Dermis blood vessel endothelial cell (primary cell): ENCODE results near the gene ZNF618. TPM values are rescaled to one million over a fixed set of nuclear protein-coding genes. Genes with fewer than 3 reads are reported as not detected.
"Not testable (repeated sequence)": the region's sequence is repeated elsewhere in the genome, so short reads cannot be mapped to it uniquely, and the experiment has no call there.

Source experiments
- DNase-seq: peaks from one replicate; pipeline ENCODE4 v3.0.0; 2010
- total RNA-seq: library from RNA; depleted of rRNA; stranded (reverse); fragments of >200 nt; gene quantifications from 2 replicates; pipeline ENCODE4 v1.2.3, GENCODE V29; 2014

Gene ZNF618
- total RNA-seq, 1 donor from 2014 or later = 11.7 TPM

DNA sequence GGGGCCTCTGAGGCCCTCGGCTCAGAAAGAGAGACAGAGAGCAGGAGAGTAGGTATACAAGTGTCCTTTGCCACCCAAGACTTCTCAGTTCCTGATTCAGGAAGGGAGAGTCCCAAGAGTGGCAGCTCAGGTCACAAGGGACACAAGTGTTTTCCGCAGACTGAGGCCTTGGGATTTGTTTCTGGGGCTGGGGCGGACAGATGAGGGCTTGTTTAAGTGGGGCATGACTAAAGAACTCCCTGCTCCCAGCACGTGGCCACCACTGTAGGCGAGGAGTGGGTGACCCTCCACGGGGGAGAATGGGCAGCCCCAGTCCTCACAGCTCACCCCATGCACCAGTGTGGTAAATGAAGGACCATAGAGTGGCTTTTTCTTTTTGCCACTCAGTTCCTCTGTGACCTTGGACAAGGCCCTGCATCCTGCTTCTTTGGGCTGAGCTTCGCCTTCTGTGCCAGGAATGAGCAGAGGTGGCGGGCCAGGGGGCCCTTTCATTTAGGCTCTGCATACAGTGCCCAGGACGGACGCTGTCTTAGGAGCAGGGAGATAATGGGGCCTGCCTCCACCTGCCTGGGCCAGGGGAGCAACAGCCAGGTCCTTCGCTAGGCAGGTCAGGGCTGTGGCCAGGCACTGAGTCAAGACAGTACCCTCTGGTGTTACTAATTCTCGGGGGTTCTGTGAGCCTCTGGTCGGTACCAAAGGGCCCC, 151.2 kb downstream of the ZNF618 start:
- no peak for DNase-seq

DNA sequence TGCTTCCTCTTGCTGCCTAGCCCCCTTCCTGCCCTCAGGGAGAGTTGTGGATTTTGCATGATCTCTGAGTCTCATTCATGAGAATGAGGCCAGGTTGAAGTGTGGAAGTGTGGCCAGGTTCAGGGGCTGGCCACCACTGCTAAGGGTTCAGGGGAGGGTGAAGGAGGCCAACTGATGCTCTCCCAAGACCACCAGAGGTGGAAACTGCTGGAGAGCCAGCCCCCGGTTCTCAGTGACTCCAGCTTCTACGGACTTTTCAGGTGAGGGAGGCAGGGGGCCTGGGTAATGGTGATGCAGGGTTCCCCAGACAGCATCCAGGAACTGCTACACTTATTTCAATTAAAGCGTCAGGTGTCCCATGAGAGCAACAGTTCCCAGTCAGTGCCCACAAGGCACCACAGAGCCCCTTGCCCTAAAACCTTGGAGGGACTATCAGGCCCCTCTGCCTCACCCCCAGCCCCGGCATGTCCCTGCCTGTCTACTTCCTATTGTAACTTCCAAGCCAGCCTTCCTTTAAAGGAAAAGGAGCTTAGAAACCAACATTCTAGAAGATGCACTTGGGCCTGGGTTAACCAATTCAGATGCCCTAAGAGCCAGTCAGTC, 151.9 kb downstream of the ZNF618 start:
- DNase-seq = no peak

DNA sequence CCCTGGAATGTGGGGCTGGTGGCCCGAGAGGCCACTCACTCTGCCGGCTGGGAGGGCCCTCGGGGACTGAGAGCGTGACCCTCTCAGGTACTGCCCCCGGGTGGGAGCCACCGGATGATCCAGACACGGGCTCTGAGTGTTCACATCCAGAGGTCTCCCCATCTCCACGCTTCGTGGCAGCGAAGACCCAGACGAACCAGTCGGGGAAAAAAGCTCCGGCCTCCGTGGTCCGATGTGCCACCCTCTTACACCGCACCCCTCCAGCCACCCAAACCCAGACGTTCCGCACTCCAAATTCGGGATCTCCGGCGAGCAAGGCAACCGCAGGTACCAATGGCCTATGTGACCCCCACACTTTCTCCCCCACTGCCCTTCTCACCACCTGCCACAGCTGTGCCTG, 152.5 kb downstream of the ZNF618 start:
- DNase-seq = no peak

DNA sequence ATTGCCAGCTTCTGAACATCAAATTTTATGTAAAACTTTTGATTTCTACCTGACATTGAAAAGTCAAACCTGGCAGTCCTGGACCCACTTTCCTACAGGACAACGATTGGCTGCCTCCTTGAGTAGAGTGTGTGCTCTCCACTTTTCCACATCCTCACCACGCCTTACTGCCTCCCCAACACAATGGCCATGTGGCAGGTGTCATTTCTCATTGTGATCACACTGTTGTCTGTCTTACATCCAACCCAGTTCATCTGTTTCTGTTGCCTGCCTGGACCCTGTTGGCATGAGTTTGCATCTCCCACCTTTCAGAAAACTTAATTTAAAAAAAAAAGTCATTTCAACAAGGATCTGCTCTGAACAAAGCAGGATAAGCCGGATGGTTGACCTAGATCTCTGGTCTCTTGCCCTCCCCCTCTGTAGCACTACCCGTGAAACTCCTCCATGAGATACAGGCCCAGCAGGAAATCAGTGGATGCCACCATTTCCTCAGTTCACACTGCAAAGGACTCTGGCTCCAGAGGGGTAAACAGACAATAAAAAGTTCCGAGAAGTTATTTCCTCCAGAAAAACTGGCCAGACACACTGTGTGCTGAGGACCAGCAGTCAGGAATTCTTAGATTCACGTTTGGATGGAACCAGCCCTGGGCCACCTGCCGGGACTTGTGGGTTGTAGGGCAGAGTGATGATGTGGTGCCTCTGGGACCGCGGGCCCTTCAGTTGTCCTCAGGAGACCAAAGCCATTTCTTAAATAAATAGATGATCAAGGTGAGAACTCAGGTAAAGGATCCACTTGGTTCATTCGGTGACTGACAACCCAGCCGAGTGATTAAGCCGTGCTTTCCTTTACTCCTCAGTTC, 153.4 kb downstream of the ZNF618 start:
- peak; percentile 62 for DNase-seq

DNA sequence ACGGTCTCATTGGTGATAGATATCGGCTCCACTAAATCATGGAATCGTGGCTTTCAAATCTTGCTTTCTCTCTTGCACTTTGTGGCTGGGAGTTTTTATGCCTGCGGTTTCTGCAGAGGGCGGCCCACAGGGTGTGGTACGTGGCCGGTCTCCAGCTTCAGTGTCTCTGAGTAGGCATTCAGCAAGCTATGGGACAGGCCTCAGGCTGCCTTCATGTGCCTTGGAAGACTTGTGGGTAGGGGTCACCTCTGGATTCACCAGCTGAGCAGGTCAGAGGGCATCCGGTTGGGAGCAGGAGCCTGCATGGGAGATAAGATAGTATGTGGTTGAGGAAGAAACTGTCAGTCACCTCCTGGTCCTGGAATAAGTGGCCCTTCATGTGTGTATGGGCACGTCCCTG, 154.3 kb downstream of the ZNF618 start:
- no peak for DNase-seq

DNA sequence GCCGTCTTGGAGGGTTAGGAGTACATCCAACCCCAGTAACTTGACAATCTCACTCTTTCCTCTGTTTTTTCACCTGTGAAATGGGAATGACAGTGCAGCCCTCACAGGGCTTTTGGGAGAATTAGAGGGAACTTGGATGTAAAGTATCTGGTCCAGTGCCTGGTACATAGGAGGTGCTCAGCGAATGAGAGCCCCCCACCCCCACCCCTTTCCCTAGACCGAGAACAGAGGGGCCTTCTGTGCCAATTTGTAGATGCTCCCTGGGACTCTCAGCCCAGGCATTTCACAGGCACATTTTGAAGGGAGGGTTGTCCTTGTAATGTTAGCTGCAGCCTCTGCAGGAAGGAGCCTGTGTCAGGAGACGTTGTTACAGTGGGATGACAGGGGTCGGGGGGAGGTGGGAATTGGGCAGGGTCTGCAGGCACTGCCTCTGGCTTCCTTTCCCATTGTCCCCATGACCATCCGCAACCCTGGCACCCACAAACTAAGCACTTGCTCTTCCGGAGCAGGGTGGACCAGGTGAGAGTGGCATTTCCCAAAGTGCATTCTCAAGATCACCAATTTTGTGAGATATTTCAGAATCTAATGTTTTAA, 155.0 kb downstream of the ZNF618 start:
- no peak for DNase-seq

DNA sequence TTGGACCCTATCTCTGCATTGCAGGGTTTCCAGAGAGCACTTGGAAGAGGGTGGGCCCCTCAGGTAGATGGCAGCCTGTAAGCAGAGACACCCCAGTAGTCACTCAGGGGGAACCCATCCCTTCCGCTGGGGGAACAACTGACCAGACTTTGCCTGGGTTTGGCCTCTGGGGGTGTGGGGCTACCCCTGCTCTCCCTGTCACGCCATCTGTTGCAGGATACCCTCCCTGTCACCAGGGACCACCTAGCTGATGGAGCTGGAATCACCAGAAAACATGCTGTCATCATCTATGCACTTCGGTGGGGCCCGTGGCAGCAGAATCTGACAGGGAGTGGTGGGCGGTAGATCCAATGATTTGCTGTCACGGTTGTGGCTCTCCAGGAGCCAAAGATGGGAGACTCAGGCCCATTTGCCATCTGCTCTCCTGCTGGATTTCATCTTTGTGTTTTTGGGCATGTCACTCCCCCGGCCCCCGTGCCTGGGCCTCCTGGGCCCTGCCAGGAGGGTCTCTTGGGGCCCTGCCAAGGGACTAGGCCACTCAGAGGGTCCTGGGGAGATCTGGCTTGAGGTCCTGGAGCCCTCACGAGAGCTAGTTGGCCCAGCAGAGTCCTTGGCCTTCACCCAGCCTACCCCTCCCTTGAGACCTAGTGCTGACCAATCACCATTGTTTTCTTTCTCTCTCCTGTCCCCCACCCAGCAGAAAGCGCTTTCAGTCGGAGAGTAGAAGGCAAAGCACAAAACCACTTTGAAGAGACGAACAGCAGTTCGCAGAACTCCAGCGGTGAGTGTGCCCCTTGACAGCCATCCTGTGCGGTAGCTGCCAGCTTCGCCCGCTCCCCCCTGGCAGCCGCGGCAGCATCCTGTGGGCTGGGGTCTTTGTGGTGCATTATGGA, 156.1 kb downstream of the ZNF618 start:
- no peak for DNase-seq

DNA sequence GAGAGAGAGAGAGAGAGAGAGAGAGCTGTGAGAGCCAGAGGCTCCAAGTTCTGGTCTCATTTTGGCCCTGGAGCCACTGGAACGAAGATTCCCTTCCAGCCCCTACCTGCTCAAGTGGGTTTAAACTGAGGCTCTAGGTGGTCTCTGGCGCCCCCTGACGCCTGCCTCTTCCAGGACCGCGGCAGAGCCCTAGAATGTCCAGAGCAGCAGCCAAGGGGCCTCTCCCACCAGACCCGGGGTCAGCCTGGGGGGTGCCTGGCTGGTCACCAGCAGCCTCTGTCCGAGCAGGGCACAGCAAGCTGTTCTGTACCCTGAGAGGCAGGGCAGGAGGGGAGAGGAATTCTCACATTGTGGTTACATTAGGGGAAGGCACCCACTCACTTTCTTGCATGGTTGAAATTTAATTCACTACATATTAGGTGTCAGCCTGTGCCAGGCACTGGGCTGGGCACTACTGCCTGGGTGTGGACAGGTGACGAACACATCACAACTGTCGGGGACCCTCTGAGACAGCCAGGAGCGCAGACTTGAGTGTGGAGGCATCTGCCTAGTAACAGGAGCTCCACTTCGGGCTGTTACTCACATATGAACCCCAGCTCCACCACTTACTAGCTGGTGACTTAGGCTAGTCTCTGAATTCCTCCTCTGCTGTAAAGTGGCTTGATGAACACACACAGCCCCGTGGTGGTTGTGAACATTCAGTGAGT, 157.4 kb downstream of the ZNF618 start:
- DNase-seq = peak; percentile 57

DNA sequence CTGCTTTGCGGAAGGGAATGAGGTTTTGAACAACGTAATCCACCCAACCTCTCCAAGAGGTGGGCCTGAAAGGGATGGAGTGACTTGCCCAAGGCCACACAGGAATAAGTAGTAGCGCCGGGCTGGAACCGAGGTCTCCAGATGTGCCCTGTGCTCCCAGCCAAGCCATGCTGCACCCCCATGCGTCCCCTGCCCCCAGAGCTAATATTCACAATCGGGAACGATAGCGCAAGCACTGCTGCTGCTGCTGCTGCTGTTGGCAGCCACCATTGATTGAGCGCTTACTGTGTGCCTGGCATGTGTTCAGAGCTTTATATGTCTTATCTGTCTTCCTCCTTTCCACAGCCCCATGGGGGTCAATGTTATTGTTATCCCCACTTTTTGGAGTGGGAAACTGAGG, 158.1 kb downstream of the ZNF618 start:
- DNase-seq = no peak

DNA sequence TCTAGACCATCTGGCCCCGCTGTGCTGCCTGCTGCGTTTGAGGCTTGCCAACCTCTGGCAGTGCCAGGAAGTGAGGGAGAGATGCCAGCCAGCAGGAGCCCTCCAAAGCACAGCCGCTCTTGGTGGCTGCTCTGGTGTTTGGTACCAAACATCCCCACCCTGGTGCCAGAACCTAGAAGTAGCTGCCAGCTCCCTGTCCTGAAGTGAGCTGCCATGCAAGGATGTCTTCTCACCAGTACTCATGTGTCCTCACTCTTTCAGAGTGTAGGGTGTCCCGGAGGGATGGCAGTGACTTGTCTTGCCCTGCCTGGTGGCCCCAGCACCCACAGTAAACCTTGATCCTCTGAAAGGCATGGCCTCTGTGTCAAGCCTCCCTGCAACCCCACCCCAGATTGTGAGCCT, 158.6 kb downstream of the ZNF618 start:
- no peak for DNase-seq

DNA sequence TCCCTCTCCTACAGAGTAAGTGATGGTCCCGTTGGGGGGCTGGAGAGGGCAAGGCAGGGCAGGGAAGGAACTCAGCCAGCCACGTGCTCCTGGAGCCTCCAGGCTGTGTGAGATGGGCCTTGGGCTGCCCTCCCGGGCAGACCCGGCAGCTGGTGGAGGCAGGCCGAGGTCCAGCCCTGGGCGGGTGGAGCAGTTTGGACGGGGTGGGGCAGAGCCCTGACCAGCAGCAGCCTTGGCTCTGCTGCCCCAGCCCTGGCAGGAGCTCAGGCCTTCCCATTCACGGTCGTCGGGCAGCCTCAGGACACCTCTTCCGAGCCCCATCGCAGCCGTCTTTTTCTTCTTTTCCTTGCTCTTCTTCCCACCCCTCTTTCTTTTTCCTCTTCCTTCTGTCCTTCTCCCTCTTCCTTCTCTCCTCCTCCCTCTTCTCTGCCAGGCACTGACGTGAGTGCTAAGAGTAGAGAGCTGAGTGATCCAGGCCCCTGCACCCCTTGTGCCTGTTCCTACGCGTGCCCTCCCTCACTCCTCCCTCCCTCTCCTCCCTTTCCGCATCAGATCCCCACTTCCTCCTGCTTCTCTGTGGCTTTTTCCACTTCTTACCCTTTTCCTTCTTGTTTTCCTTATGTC, 159.2 kb downstream of the ZNF618 start:
- DNase-seq = no peak

DNA sequence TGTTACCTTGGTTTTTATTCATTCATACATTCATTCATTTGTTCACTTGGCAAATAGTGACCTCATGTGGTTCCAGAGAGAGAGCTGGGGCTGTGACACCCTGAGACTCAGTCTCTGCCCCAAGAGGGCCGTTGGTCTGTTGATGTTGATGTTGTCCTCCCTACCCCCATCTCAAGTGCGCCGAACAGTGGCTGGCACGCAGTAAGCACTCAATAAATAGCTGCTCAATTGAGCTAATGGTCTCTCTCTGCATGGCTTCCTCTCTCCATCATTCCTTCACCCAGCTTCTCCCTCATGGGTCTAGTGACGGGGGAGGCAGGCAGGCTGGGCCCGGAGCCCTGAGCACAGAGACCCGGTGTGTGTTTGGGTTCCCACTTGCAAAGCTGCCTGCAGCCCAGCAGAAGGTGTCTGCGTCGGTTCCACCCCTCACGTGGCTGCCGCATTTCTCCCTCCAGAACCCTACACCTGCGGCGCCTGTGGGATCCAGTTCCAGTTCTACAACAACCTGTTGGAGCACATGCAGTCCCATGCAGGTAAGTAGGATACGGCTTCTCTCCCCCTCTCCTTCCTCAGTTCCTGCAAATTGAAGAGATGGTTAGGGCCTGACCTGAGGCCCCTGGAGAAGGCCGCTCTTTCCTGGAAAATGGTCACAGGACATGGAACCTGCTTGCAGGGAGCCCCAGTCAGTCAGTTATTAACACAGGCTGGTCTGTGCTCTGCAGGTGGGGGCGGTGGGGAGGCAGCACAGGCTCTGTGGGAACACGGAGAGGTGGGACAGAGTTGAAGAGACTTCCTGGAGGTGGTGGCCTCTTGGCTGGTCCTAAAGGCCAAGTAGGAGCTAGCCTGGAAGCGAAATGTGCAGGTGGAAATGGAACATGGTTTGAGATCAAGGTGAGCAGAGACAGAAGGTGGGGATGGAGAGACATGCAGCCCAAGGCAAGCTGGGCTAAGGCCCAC, 160.0 kb downstream of the ZNF618 start:
- no peak for DNase-seq

DNA sequence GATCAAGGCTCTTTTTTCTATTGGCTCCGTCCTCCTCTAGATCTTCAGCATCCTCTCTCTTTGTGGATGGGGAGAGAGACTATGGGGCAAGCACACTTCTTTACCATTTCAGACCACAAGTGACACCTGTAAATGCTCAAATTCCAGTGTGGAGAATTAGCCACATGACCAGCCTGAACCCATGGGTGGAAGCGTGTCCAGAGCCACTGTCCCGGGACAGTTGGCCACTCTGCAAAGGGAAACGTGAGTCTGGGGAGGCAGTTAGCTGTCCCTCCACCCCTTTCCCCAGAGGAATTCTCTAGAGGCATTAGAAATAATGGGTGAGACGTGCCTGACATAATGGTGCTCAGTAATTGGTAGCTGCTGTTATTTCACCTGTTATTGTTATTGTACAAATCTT, 161.1 kb downstream of the ZNF618 start:
- no peak for DNase-seq

DNA sequence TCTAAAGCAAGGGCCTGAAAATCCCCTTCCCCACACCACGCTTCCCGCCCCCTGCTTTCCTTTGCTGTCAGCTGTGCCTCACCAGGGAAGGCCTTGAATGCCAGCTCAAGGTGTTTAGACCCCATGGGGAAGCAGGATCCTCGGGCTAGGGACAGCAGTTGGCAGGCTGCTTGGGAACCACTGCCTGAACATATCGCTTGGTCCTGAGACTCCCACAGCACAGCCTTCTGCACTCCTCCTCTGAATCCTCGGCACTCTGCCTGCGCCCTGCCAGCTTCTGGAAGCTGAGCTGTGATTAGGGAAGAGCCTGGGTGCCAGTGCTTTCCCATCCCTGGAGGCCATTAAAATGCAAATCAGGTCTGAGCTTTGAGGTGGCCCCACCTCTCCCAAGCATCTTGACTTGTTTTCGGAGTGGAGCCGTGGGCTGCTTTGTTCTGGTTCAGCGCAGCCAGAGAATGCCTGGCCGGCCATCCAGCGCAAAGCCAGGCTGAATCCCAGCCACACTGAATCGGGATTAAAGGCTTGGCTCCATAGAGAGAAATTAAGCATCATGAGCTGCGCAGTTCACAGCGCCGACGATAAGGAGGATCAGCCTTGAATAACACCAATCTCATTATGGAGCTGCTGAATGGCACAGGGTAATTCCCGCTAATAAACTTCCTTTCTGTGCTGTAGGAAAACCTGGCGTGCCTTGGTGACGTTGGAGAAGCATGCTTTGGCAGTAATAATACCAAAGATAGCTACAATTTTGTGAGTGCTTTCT, 162.0 kb downstream of the ZNF618 start:
- DNase-seq = no peak

DNA sequence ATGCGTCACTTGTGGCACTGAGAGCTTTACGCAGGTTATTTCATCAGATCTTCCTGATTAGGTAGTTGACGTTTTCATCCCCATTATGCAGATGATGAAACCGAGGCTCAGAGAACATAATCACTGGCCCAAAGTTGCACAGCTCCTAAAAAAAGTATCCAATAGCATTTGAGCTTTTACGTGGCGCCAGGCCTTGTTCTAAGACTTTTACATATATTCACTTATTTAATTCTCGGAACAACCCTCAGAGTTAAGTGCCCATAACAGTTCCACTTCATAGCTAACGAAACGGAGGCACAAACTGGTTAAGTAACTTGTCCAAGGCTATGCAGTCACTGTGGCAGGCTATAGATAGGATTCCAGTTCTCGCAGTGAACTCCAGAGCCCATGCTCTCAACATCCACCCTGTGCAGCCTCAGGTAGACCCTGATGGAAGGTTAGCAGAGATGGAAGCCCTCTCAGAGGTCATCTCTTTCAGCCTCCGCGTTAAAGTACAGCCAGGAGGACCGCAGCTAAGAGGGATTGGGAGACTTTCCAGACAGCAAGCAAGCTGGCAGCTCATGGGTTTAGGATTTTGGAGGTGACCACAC, 162.7 kb downstream of the ZNF618 start:
- DNase-seq = no peak

DNA sequence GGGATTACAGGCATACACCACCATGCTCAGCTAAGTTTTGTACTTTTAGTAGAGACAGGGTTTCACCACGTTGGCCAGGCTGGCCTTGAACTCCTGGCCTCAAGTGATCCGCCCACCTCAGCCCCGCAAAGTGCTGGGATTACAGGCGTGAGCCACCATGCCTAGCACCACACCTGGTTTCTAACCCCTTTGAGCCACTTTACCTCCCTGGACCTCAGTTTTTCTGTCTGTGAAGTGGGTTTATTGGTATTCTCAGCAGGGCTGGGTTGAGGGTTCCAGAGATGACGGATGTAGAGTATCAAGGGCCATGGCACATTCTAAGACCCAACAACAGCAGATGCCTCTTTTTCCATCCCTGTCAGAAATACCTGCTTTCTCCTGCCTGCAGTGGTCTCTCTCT, 163.4 kb downstream of the ZNF618 start:
- no peak for DNase-seq

DNA sequence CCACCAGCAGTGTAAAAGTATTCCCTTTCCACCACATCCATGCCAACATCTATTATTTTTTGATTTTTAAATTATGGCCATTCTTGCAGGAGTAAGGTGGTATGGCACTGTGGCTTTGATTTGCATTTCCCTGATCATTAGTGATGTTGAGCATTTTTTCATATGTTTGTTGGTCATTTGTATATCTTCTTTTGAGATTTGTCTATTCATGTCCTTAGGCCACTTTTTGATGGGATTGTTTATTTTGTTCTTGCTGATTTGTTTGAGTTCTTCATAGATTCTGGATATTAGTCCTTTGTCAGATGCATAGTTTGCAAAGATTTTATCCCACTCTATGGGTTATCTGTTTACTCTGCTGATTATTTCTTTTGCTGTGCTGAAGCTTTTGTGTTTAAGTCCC, 167.6 kb downstream of the ZNF618 start:
- DNase-seq = not testable (repeated sequence)

DNA sequence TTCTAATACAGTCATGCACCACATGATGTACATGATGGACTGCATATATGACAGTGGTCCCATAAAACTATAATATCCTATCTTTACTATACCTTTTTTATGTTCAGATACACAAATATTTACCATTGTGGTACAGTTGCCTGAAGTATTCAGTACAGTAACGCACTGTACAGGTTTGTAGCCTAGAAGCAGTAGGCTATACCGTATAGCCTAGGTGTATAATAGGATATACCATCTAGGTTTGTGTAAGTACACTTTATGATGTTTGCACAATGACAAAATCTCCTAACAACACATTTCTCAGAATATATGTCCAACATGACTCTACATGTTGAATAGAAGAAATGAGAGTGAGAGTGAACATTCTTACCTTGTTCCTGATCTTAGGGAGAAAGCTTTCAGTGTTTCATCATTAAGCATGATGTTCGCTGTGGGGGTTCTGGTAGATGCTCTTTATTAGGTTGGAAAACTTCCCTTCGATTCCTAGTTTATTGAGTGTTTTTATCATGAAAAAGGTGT, 170.2 kb downstream of the ZNF618 start:
- no peak for DNase-seq
